HFFc6 (cell line): ENCODE measurements around the gene PTPN2. TPM values are rescaled to one million over a fixed set of nuclear protein-coding genes. Genes with fewer than 3 reads are reported as not detected.

Source experiments
- DNase-seq: peaks from one replicate; pipeline ENCODE4 v3.0.0-alpha.2; 2018
- H3K27ac Mint-ChIP-seq: 2 replicates; pipeline ENCODE4 v1.8.0; 2020; ENCODE audit warnings: mild to moderate bottlenecking, mixed read lengths
- H3K27me3 Mint-ChIP-seq: 2 replicates; pipeline ENCODE4 v1.8.0; 2021; ENCODE audit warnings: mild to moderate bottlenecking, moderate library complexity, mixed read lengths; ENCODE audit not compliant: insufficient read depth
- H3K36me3 Mint-ChIP-seq: 2 replicates; pipeline ENCODE4 v1.8.0; 2021; ENCODE audit warnings: low read depth, mixed read lengths
- H3K4me1 Mint-ChIP-seq: 2 replicates; pipeline ENCODE4 v1.8.0; 2020; ENCODE audit warnings: low read depth, mixed read lengths
- H3K4me3 Mint-ChIP-seq: 2 replicates; pipeline ENCODE4 v1.8.0; 2020; ENCODE audit warnings: mild to moderate bottlenecking, moderate library complexity, mixed read lengths
- H3K9me3 Mint-ChIP-seq: 2 replicates; pipeline ENCODE4 v1.8.0; 2020; ENCODE audit warnings: mild to moderate bottlenecking, mixed read lengths
- total RNA-seq, 6 experiments: library from RNA; stranded (reverse); fragmentation: NEBNext Ultra II Directional; extraction: Animal tissue kit (Norgen Biotek cat#: 25700); gene quantifications; 2 replicates in 1 of 6; 3 replicates in 5 of 6; pipeline ENCODE4 v1.2.3, GENCODE V29; 2021
- TF ChIP-seq, protein P1 (sequence below): fragments of 200-600 bp; sonication (generic); IDR thresholded peaks from 2 replicates; pipeline ENCODE4 v1.5.0; 2021; ENCODE audit warnings: antibody characterized with exemption, mild to moderate bottlenecking

The PTPN2 gene
- total RNA-seq, 6 experiments from 2014 or later = 21.1 to 24.4 (median 23.2) TPM

DNA sequence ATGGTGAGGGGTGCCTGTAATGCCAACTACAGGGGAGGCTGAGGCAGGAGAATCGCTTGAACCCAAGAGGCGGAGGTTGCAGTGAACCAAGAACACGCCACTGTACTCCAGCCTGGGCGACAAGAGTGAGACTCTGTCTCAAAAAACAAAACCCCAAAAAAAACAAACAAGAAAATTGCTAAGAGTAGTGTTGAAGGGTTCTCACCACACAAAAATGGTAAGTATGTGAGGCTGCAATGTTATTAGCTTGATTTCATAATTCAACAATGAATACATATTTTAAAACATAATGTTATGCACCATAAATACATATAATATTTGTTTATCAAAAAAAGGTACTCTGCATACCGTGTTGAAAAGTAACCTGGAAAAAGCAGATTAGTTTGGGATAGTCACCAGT, 135.4 kb downstream of the PTPN2 start:
- H3K36me3 Mint-ChIP-seq = no peaks in the 10 kb centered on the region
- no peaks in the 10 kb centered on the region for H3K9me3 Mint-ChIP-seq
- no peak for DNase-seq
- peaks cover 5% of the 10 kb centered on the region; the same call in 1 of the 2 replicates for H3K27me3 Mint-ChIP-seq
- TF ChIP-seq, protein P1, sequence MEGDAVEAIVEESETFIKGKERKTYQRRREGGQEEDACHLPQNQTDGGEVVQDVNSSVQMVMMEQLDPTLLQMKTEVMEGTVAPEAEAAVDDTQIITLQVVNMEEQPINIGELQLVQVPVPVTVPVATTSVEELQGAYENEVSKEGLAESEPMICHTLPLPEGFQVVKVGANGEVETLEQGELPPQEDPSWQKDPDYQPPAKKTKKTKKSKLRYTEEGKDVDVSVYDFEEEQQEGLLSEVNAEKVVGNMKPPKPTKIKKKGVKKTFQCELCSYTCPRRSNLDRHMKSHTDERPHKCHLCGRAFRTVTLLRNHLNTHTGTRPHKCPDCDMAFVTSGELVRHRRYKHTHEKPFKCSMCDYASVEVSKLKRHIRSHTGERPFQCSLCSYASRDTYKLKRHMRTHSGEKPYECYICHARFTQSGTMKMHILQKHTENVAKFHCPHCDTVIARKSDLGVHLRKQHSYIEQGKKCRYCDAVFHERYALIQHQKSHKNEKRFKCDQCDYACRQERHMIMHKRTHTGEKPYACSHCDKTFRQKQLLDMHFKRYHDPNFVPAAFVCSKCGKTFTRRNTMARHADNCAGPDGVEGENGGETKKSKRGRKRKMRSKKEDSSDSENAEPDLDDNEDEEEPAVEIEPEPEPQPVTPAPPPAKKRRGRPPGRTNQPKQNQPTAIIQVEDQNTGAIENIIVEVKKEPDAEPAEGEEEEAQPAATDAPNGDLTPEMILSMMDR = no peak
- H3K4me1 Mint-ChIP-seq = peaks cover 40% of the 10 kb centered on the region
- no peak overlapping the region for H3K27ac Mint-ChIP-seq
- H3K4me3 Mint-ChIP-seq = no peak overlapping the region

DNA sequence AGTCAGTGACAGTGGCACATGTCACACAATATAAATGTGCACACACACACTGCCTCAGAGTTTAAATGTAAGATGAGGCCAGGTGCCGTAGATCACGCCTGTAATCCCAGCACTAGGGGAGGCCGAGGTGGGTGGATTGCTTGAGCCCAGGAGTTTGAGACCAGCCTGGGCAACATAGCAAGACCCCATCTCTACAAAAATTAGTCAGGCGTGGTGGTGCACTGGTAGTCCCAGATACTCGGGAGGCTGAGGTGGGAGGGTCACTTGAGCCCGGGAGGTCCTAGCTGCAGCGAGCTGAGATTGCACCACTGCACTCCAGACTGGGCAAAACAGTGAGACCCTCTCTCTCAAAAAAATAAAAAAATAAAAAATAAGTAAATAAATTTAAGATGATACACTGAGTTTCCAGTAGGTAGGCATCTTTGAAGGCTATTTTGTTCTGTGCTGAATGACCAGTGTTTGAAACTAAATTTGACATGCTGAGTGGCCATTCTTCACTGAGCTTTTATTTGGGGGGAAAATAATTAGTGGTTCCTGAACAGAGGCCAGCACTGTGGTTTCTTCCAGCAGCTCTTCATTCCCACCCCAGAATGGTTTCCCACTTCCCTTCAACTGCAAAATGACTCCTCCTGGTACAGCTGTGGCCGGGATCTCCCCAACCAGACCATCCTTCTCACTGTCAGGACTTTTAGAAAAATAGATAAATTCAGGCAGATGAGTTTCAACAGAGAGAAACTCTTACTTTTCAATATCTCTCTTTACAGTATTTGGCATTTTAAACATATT, 136.3 kb downstream of the PTPN2 start:
- TF ChIP-seq, protein P1 = no peak
- no peak for DNase-seq
- H3K4me1 Mint-ChIP-seq = peaks cover 48% of the 10 kb centered on the region
- no peaks in the 10 kb centered on the region for H3K9me3 Mint-ChIP-seq
- H3K27ac Mint-ChIP-seq = no peak overlapping the region
- H3K4me3 Mint-ChIP-seq = no peak overlapping the region
- peaks cover 5% of the 10 kb centered on the region; the same call in 1 of the 2 replicates for H3K27me3 Mint-ChIP-seq
- no peaks in the 10 kb centered on the region for H3K36me3 Mint-ChIP-seq

DNA sequence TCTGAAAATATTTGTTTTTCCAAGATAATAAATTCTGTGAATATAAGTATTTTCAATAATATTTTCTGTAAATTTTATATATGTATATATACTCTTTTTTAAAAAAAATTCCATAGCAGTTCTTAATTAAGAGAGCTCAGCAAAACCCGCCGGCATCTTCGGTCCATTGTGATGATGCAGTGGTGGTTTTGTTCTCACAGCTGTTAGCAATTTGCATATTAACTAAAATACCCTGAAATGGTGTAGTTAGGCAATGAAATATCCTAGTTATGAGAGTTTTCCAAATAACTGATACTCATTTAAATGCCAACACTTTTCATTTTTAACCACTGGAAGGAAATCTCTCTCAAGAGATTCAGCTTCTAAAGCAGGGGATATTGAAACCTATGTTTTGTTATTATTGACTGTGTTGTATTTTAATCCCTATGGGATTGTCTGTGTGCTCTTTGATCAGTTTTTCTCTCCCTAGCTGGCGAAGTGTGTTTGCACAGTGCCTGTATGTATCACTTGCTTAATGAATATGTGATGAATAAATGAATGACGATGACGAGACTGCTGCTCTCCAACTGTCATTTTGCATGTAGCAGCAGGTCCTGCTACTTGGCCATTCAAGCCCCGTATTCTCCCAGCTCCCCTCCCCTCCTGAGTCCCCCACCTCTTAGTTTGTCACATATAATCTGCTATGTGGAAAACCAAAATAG, 138.8 kb downstream of the PTPN2 start:
- Mint-ChIP-seq H3K27ac (no peak overlapping the region), H3K4me3 (no peak overlapping the region), H3K4me1 (peaks cover 66% of the 10 kb centered on the region), H3K9me3 (peaks cover 3% of the 10 kb centered on the region; the same call in 1 of the 2 replicates), H3K36me3 (no peaks in the 10 kb centered on the region), H3K27me3 (peaks cover 1% of the 10 kb centered on the region; the same call in 1 of the 2 replicates)
- no peak for DNase-seq
- TF ChIP-seq, protein P1 = no peak

DNA sequence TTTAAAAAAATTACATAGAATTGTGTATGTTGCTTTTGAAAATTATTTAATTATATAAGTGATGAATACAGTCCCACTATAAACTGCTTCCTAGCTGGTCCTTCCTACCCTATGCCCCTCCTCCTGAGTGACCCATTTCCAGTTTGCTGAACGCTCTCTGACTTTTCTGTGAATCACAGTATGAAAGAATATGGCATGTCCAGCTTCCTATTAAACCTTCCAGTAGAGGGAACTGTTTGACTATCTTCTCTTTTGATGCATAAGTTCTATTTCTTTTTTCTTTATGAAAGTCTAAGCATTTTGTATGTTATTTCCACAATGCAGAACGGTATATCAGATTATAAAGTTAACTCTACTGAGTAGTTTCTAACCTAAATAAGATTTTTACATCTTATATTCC, 139.9 kb downstream of the PTPN2 start:
- peak; percentile 75 for DNase-seq
- H3K27ac Mint-ChIP-seq = peak overlapping the region; percentile 20; the same call in 1 of the 2 replicates
- H3K4me1 Mint-ChIP-seq = peaks cover 62% of the 10 kb centered on the region
- TF ChIP-seq, protein P1 = peak; percentile 81
- no peaks in the 10 kb centered on the region for H3K36me3 Mint-ChIP-seq
- peaks cover 3% of the 10 kb centered on the region; the same call in 1 of the 2 replicates for H3K9me3 Mint-ChIP-seq
- no peak overlapping the region for H3K4me3 Mint-ChIP-seq
- peaks cover 1% of the 10 kb centered on the region; the same call in 1 of the 2 replicates for H3K27me3 Mint-ChIP-seq

DNA sequence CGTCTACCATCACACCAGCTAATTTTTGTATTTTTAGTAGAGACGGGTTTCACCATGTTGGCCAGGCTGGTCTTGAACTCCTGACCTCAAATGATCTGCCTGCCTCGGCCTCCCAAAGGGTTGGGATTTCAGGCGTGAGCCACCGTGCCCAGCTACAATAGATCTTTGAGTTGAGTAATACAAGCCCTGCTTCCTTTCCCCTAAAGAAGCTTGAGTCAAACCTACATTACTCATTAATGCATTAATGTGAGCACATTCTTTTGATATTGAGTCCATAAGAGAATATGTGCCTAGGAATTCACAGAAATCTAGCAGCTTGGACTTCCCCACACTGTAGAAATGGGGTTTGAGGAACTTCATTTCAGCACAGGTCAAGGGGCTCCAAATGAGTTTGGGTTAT, 141.6 kb downstream of the PTPN2 start:
- TF ChIP-seq, protein P1 = no peak
- H3K36me3 Mint-ChIP-seq = no peaks in the 10 kb centered on the region
- peak overlapping the region; percentile 71 for H3K4me3 Mint-ChIP-seq
- H3K4me1 Mint-ChIP-seq = peaks cover 48% of the 10 kb centered on the region
- no peaks in the 10 kb centered on the region for H3K27me3 Mint-ChIP-seq
- peak; percentile 82 for DNase-seq
- H3K27ac Mint-ChIP-seq = peak overlapping the region; percentile 92
- peaks cover 3% of the 10 kb centered on the region; the same call in 1 of the 2 replicates for H3K9me3 Mint-ChIP-seq

Other genes starting within 250 kb of the PTPN2 start
- gene SPIRE1, start 226.1 kb downstream of the PTPN2 start, total RNA-seq = 10 to 100 TPM; 22.2 to 33.7 (median 28.2) TPM
- 1 to 10 TPM; 5.5 to 8.0 (median 7.6) TPM for gene CEP76, start 181.5 kb downstream of the PTPN2 start, total RNA-seq
- gene PSMG2, start 181.2 kb downstream of the PTPN2 start, total RNA-seq = 10 to 100 TPM; 55.9 to 78.3 (median 70.4) TPM
- 10 to 100 TPM; 54.8 to 61.8 (median 58.0) TPM for gene SEH1L, start 63.8 kb upstream of the PTPN2 start, total RNA-seq
- gene CEP192, start 107.1 kb upstream of the PTPN2 start, total RNA-seq = 10 to 100 TPM; 15.1 to 21.0 (median 18.4) TPM